Kidney (tissue), 14 donors: ENCODE results near the gene CD2BP2. TPM values are rescaled to one million over a fixed set of nuclear protein-coding genes. Genes with fewer than 3 reads are reported as not detected.

Experiments
- DNase-seq, 5 donors: peaks; one replicate each; pipeline ENCODE4 v3.0.0-alpha.2; 2013 to 2020
- FAIRE-seq: peaks from 2 replicates; lab custom pipeline; 2012; peaks lifted over from hg19 to GRCh38; lab: Jason Lieb, UNC
- H3K27ac ChIP-seq, 2 donors: one replicate each; pipeline ENCODE4 v1.7.0; 2013; ENCODE audit warnings: low read depth in 2 of 2, low read length in 2 of 2, inconsistent platforms in 1 of 2
- H3K27me3 ChIP-seq: one replicate; pipeline ENCODE4 v1.7.1; 2013; ENCODE audit warnings: low read length, inconsistent platforms; ENCODE audit not compliant: control insufficient read depth, insufficient read depth
- H3K36me3 ChIP-seq, 3 donors: one replicate each; pipeline versions ENCODE4 v1.7.0 to v1.7.1; 2013; ENCODE audit warnings: low read length in 3 of 3, control low read depth in 1 of 3, inconsistent platforms in 1 of 3; ENCODE audit not compliant: insufficient read depth in 3 of 3, control insufficient read depth in 2 of 3
- H3K4me1 ChIP-seq, 3 donors: one replicate each; pipeline versions ENCODE4 v1.7.0 to v1.7.1; 2013; ENCODE audit warnings: low read length in 3 of 3, inconsistent platforms in 1 of 3, low read depth in 1 of 3; ENCODE audit not compliant: control insufficient read depth in 2 of 3, insufficient read depth in 2 of 3
- H3K4me3 ChIP-seq, 3 donors: one replicate each; pipeline versions ENCODE4 v1.7.0 to v1.8.1; 2013; ENCODE audit warnings: low read length in 3 of 3, control low read depth in 1 of 3, inconsistent platforms in 1 of 3
- H3K9ac ChIP-seq, 3 donors: one replicate each; pipeline versions ENCODE4 v1.7.0 to v1.7.1; 2013; ENCODE audit warnings: low read length in 3 of 3, control low read depth in 1 of 3, inconsistent platforms in 1 of 3
- H3K9me3 ChIP-seq, 3 donors: one replicate each; pipeline versions ENCODE4 v1.7.0 to v1.7.1; 2013; ENCODE audit warnings: low read length in 3 of 3, control low read depth in 1 of 3, inconsistent platforms in 1 of 3; ENCODE audit not compliant: control insufficient read depth in 2 of 3, insufficient read depth in 1 of 3
- CTCF ChIP-seq: IDR thresholded peaks from 3 replicates; pipeline ENCODE4 v1.5.1; 2012; ENCODE audit warnings: mild to moderate bottlenecking, moderate library complexity, borderline replicate concordance; ENCODE audit not compliant: insufficient read depth; ENCODE audit errors: extremely low read depth
- intact Hi-C: fragments of 100-400 bp; cut with DNase I; formaldehyde crosslinking; loops from one replicate; pipeline ENCODE4 v1.11.1; 2022
- polyA plus RNA-seq: library from polyadenylated mRNA; stranded (reverse); fragments of 350-450 nt; fragmentation: Illumina TruSeq; extraction: RNeasy Lipid Tissue Mini Kit (QIAGEN cat#74804); gene quantifications from one replicate; pipeline ENCODE4 v1.2.3, GENCODE V29; 2014; ENCODE audit warnings: low read depth, low replicate concordance; ENCODE audit not compliant: insufficient read depth
- total RNA-seq: library from RNA; stranded (reverse); fragmentation: NEBNext Ultra II Directional; extraction: Animal tissue kit (Norgen Biotek cat#: 25700); gene quantifications from one replicate; pipeline ENCODE4 v1.2.1, GENCODE V29; 2021
- donor health status: control.
- donor health status: control.
- donor health status: control.
- donor health status: control.
- donor health status: control.
- donor health status: DM: yes; HTN: yes; CAD: no.
- donor health status: Normal renal cell carcinoma (clear cell type).

CD2BP2 gene
- total and polyA plus RNA-seq, 2 donors from 2014 or later = 61.8 to 68.1 TPM

- DNase-seq = no peak
- intact Hi-C loops = no loop called here
- no peak for TF ChIP-seq CTCF
- H3K9me3 ChIP-seq = no peaks in the 10 kb centered on the region
- H3K27ac ChIP-seq = no peak overlapping the region
- no peak overlapping the region for H3K4me3 ChIP-seq
- peaks cover 2 to 29% (median 29%) of the 10 kb centered on the region in 3 donors for H3K36me3 ChIP-seq
- no peaks in the 10 kb centered on the region for H3K27me3 ChIP-seq
- H3K9ac ChIP-seq = no peak overlapping the region
- peaks cover 0 to 5% (median 4%) of the 10 kb centered on the region in 3 donors for H3K4me1 ChIP-seq
- no peak for FAIRE-seq
Observed at GRCh38 chr16:30361180-30361579, 6.1 kb upstream of the CD2BP2 start.

GRCh38 chr16:30359871-30360170 is 4.7 kb upstream of the CD2BP2 start:
- no peak overlapping the region for H3K27ac ChIP-seq
- DNase-seq (no peak), FAIRE-seq (no peak)
- peaks cover 2 to 26% (median 22%) of the 10 kb centered on the region in 3 donors for H3K36me3 ChIP-seq
- H3K4me1 ChIP-seq = peaks cover 0 to 14% (median 10%) of the 10 kb centered on the region in 3 donors
- H3K27me3 ChIP-seq = no peaks in the 10 kb centered on the region
- H3K9me3 ChIP-seq = no peaks in the 10 kb centered on the region
- TF ChIP-seq CTCF = no peak
- no peak overlapping the region for H3K4me3 ChIP-seq
- H3K9ac ChIP-seq = no peak overlapping the region
- intact Hi-C loops = no loop called here

- Histone ChIP-seq H3K36me3 (peaks cover 2 to 20% (median 19%) of the 10 kb centered on the region in 3 donors), H3K27ac (no peak overlapping the region), H3K4me1 (peaks cover 0 to 18% (median 10%) of the 10 kb centered on the region in 3 donors), H3K9me3 (no peaks in the 10 kb centered on the region), H3K4me3 (no peak overlapping the region), H3K9ac (no peak overlapping the region), H3K27me3 (no peaks in the 10 kb centered on the region)
- intact Hi-C loops = no loop called here
- FAIRE-seq (no peak), DNase-seq (no peak)
- TF ChIP-seq CTCF = no peak
Observed at GRCh38 chr16:30358990-30359870, 4.1 kb upstream of the CD2BP2 start.
